ENCODE results near the gene CBARP. TPM values are rescaled to one million over a fixed set of nuclear protein-coding genes. Genes with fewer than 3 reads are reported as not detected.

Gene CBARP
- total RNA-seq: 2.4 and 6.0 TPM in 2 replicates

GRCh38 chr19:1237754-1238368 lies at the start of gene CBARP:
Gene CBARP, minus strand, starts transcription at chr19:1238005. Its CDS starts 1,905 bp downstream, at chr19:1236100.

GRCh38 chr19:1285737-1286360 lies 48.0 kb upstream of the CBARP start, which contains the start of gene EFNA2:
Gene EFNA2, plus strand, starts transcription at chr19:1285873. Its CDS starts 296 bp downstream, at chr19:1286169.

GRCh38 chr19:1275260-1275975 lies 37.6 kb upstream of the CBARP start, which contains the start of gene FAM174C:
Gene FAM174C, plus strand, starts transcription at chr19:1275530. Its CDS starts 20 bp downstream, at chr19:1275550.

GRCh38 chr19:1269065-1269477 lies 31.3 kb upstream of the CBARP start, which contains the start of gene CIRBP:
Gene CIRBP, plus strand, starts transcription at chr19:1269332. Its CDS starts 1,602 bp downstream, at chr19:1270934.

GRCh38 chr19:1248139-1248785 lies 10.5 kb upstream of the CBARP start, which contains the start of gene MIDN:
Gene MIDN, plus strand, starts transcription at chr19:1248583. Its CDS starts 1,714 bp downstream, at chr19:1250297.

GRCh38 chr19:1241417-1242095 lies 3.8 kb upstream of the CBARP start, which contains the start of gene ATP5F1D:
Gene ATP5F1D, plus strand, starts transcription at chr19:1241751. Its CDS starts 100 bp downstream, at chr19:1241851.

GRCh38 chr19:1205114-1206099 lies 32.4 kb downstream of the CBARP start, which contains the start of gene STK11:
Gene STK11, plus strand, starts transcription at chr19:1205778. Its CDS starts 1,136 bp downstream, at chr19:1206914.

Other genes with a start within 250 kb of the CBARP start
- 1.4 and 2.1 TPM in 2 replicates for gene GRIN3B, start 237.6 kb downstream of the CBARP start, total RNA-seq
- 74.5 and 108 TPM in 2 replicates for gene TMEM259, start 216.9 kb downstream of the CBARP start, total RNA-seq
- not detected in 2 replicates for gene RNU6-2, start 216.5 kb downstream of the CBARP start, total RNA-seq
- gene CNN2, start 211.4 kb downstream of the CBARP start, total RNA-seq: 143 and 272 TPM in 2 replicates
- gene ABCA7, start 197.9 kb downstream of the CBARP start, total RNA-seq: 15.1 and 16.1 TPM in 2 replicates
- 4.6 and 4.8 TPM in 2 replicates for gene ARHGAP45, start 170.8 kb downstream of the CBARP start, total RNA-seq
- 53.0 and 84.9 TPM in 2 replicates for gene POLR2E, start 142.6 kb downstream of the CBARP start, total RNA-seq
- 220 and 224 TPM in 2 replicates for gene GPX4, start 134.0 kb downstream of the CBARP start, total RNA-seq
- gene SBNO2, start 63.7 kb downstream of the CBARP start, total RNA-seq: 23.2 and 120 TPM in 2 replicates
- 110 and 132 TPM in 2 replicates for gene STK11, start 32.2 kb downstream of the CBARP start, total RNA-seq
- gene ATP5F1D, start 3.7 kb upstream of the CBARP start, total RNA-seq: 6.5 and 28.9 TPM in 2 replicates
- 32.1 and 46.6 TPM in 2 replicates for gene MIDN, start 10.6 kb upstream of the CBARP start, total RNA-seq
- 82.7 and 181 TPM in 2 replicates for gene CIRBP, start 31.3 kb upstream of the CBARP start, total RNA-seq
- 22.5 and 35.5 TPM in 2 replicates for gene FAM174C, start 37.5 kb upstream of the CBARP start, total RNA-seq
- gene EFNA2, start 47.9 kb upstream of the CBARP start, total RNA-seq: not detected in 2 replicates
- 64.0 and 67.3 TPM in 2 replicates for gene NDUFS7, start 145.9 kb upstream of the CBARP start, total RNA-seq
- 2.4 and 26.9 TPM in 2 replicates for gene GAMT, start 163.5 kb upstream of the CBARP start, total RNA-seq
- 58.0 and 108 TPM in 2 replicates for gene DAZAP1, start 169.6 kb upstream of the CBARP start, total RNA-seq
- 288 and 442 TPM in 2 replicates for gene RPS15, start 200.4 kb upstream of the CBARP start, total RNA-seq
- 0.14 and 0.34 TPM in 2 replicates for gene APC2, start 212.1 kb upstream of the CBARP start, total RNA-seq
- 29.7 and 32.3 TPM in 2 replicates for gene C19orf25, start 241.2 kb upstream of the CBARP start, total RNA-seq

Measured in nasal cavity respiratory epithelium epithelial cell of viscerocranial mucosa (primary cell).